NT2/D1 (cell line): ENCODE data around the gene IL17C.

Experiments used
- SUZ12 ChIP-seq: IDR thresholded peaks from 2 replicates; pipeline ENCODE4 v1.6.1; 2011; ENCODE audit not compliant: insufficient read length, insufficient read depth; ENCODE audit errors: extremely low read depth
- YY1 ChIP-seq: IDR thresholded peaks from 2 replicates; pipeline ENCODE4 v1.6.1; 2011; ENCODE audit not compliant: insufficient read length, insufficient read depth
- ZNF274 ChIP-seq: IDR thresholded peaks from 2 replicates; pipeline ENCODE4 v1.6.1; 2011; ENCODE audit warnings: mild to moderate bottlenecking, low read depth, low read length

- TF ChIP-seq ZNF274 = no peak
- TF ChIP-seq YY1 = no peak
- TF ChIP-seq SUZ12 = no peak
Observed at GRCh38 chr16:88665570-88665969, 27.2 kb downstream of the IL17C start.
